ENCODE data around the gene COL26A1.

- TF ChIP-seq ZNF423 (tag by site-specific recombination; IDR thresholded peaks at IDR 0.05) (no peak), ZBTB20 (tag by site-specific recombination; IDR thresholded peaks at IDR 0.05) (no peak)
- TF ChIP-seq, protein P1, sequence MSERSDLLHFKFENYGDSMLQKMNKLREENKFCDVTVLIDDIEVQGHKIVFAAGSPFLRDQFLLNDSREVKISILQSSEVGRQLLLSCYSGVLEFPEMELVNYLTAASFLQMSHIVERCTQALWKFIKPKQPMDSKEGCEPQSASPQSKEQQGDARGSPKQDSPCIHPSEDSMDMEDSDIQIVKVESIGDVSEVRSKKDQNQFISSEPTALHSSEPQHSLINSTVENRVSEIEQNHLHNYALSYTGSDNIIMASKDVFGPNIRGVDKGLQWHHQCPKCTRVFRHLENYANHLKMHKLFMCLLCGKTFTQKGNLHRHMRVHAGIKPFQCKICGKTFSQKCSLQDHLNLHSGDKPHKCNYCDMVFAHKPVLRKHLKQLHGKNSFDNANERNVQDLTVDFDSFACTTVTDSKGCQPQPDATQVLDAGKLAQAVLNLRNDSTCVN (tag by site-specific recombination; optimal IDR thresholded peaks at IDR 0.05), result no peak
These were observed 169.2 kb downstream of the COL26A1 start for GRCh38 chr7:101531726-101532357.
